H9 (cell line): ENCODE data around the gene MRM2. TPM values are rescaled to one million over a fixed set of nuclear protein-coding genes. Genes with fewer than 3 reads are reported as not detected.

Experiments
- DNase-seq: peaks from one replicate; pipeline ENCODE4 v3.0.0-alpha.2; 2017
- H2AFZ ChIP-seq: one replicate; pipeline ENCODE4 v1.6.1; 2013; ENCODE audit warnings: mild to moderate bottlenecking, low read length, control low read depth, moderate library complexity
- H2AK5ac ChIP-seq: 2 replicates; pipeline ENCODE4 v1.6.1; 2013; ENCODE audit warnings: low read length, control low read depth, mixed read lengths; ENCODE audit not compliant: insufficient read length
- H2BK120ac ChIP-seq: one replicate; pipeline ENCODE4 v1.6.1; 2013; ENCODE audit warnings: low read depth, mild to moderate bottlenecking, low read length, control low read depth, inconsistent platforms; ENCODE audit not compliant: poor library complexity, severe bottlenecking
- H2BK12ac ChIP-seq: 2 replicates; pipeline ENCODE4 v1.6.1; 2013; ENCODE audit warnings: low read length, control low read depth, mixed read lengths, low read depth; ENCODE audit not compliant: insufficient read length
- H2BK15ac ChIP-seq: 2 replicates; pipeline ENCODE4 v1.6.1; 2013; ENCODE audit warnings: low read depth, low read length, control low read depth
- H2BK20ac ChIP-seq: one replicate; pipeline ENCODE4 v1.6.1; 2013; ENCODE audit warnings: low read depth, mild to moderate bottlenecking, low read length, control low read depth, inconsistent platforms; ENCODE audit not compliant: poor library complexity, severe bottlenecking
- H2BK5ac ChIP-seq: 2 replicates; pipeline ENCODE4 v1.6.1; 2013; ENCODE audit warnings: low read length, control low read depth, mixed read lengths; ENCODE audit not compliant: insufficient read length
- H3K14ac ChIP-seq: 2 replicates; pipeline ENCODE4 v1.6.1; 2013; ENCODE audit warnings: low read length, control low read depth; ENCODE audit not compliant: insufficient read depth
- H3K18ac ChIP-seq: 2 replicates; pipeline ENCODE4 v1.6.1; 2013; ENCODE audit warnings: low read depth, mild to moderate bottlenecking, mixed read lengths, low read length, control low read depth; ENCODE audit not compliant: insufficient read length
- H3K23ac ChIP-seq: 2 replicates; pipeline ENCODE4 v1.6.1; 2013; ENCODE audit warnings: low read length, control low read depth, mixed read lengths, low read depth; ENCODE audit not compliant: insufficient read length
- H3K23me2 ChIP-seq: 2 replicates; pipeline ENCODE4 v1.6.1; 2013; ENCODE audit warnings: low read depth, mild to moderate bottlenecking, mixed read lengths, low read length, control low read depth; ENCODE audit not compliant: insufficient read length, poor library complexity, severe bottlenecking
- H3K27ac ChIP-seq: 2 replicates; pipeline ENCODE4 v1.5.1; 2013; ENCODE audit warnings: low read length, control low read depth, mixed read lengths, low read depth; ENCODE audit not compliant: insufficient read length
- H3K27me3 ChIP-seq: 2 replicates; pipeline ENCODE4 v1.6.1; 2013; ENCODE audit warnings: low read length, control low read depth, inconsistent platforms; ENCODE audit not compliant: insufficient read depth
- H3K4ac ChIP-seq: 2 replicates; pipeline ENCODE4 v1.6.1; 2013; ENCODE audit warnings: low read depth, mild to moderate bottlenecking, control low read depth, inconsistent platforms, low read length, moderate library complexity
- H3K4me1 ChIP-seq: 2 replicates; pipeline ENCODE4 v1.6.1; 2013; ENCODE audit warnings: low read length, control low read depth, inconsistent platforms; ENCODE audit not compliant: insufficient read depth
- H3K4me2 ChIP-seq: 2 replicates; pipeline ENCODE4 v1.6.1; 2013; ENCODE audit warnings: low read length, control low read depth, mixed read lengths; ENCODE audit not compliant: insufficient read length, insufficient read depth
- H3K56ac ChIP-seq: 2 replicates; pipeline ENCODE4 v1.6.1; 2013; ENCODE audit warnings: low read depth, mild to moderate bottlenecking, mixed read lengths, low read length, control low read depth; ENCODE audit not compliant: insufficient read length
- H3K79me1 ChIP-seq: 2 replicates; pipeline ENCODE4 v1.6.1; 2013; ENCODE audit warnings: low read depth, mild to moderate bottlenecking, moderate library complexity, low read length, control low read depth, inconsistent platforms; ENCODE audit not compliant: insufficient read depth, poor library complexity, severe bottlenecking
- H3K79me2 ChIP-seq: 2 replicates; pipeline ENCODE4 v1.6.1; 2013; ENCODE audit warnings: low read length, control low read depth, inconsistent platforms; ENCODE audit not compliant: insufficient read depth
- H3K9ac ChIP-seq: 2 replicates; pipeline ENCODE4 v1.6.1; 2013; ENCODE audit warnings: low read length, control low read depth, mixed read lengths; ENCODE audit not compliant: insufficient read length; ENCODE audit errors: extremely low read depth
- H3K9me3 ChIP-seq: one replicate; pipeline ENCODE4 v1.6.1; 2013; ENCODE audit warnings: low read depth, low read length, inconsistent platforms; ENCODE audit not compliant: control insufficient read depth
- H3T11ph ChIP-seq: one replicate; pipeline ENCODE4 v1.6.1; 2013; ENCODE audit warnings: mild to moderate bottlenecking, low read length, control low read depth, inconsistent platforms
- H4K20me1 ChIP-seq: one replicate; pipeline ENCODE4 v1.6.1; 2013; ENCODE audit not compliant: control insufficient read depth, insufficient read length, insufficient read depth
- H4K5ac ChIP-seq: 2 replicates; pipeline ENCODE4 v1.6.1; 2013; ENCODE audit warnings: low read depth, mild to moderate bottlenecking, mixed read lengths, low read length, control low read depth; ENCODE audit not compliant: insufficient read length
- H4K8ac ChIP-seq: replicated peaks from 2 replicates; pipeline ENCODE4 v1.6.1; 2013; ENCODE audit warnings: low read length, control low read depth, mixed read lengths, low read depth; ENCODE audit not compliant: insufficient read length
- H4K91ac ChIP-seq: 2 replicates; pipeline ENCODE4 v1.6.1; 2013; ENCODE audit warnings: low read depth, mild to moderate bottlenecking, moderate library complexity, mixed read lengths, low read length, control low read depth; ENCODE audit not compliant: insufficient read length
- H3K27ac Mint-ChIP-seq, 3 experiments: 2 replicates in 2 of 3; 3 replicates in 1 of 3; pipeline ENCODE4 v1.8.0; 2020 to 2021; ENCODE audit warnings: mixed read lengths in 3 of 3, mild to moderate bottlenecking in 1 of 3, moderate library complexity in 1 of 3
- H3K27me3 Mint-ChIP-seq: 2 replicates; pipeline ENCODE4 v1.8.0; 2021; ENCODE audit warnings: low read depth, mild to moderate bottlenecking, moderate library complexity, mixed read lengths
- H3K36me3 Mint-ChIP-seq, 3 experiments: 2 replicates in 2 of 3; 3 replicates in 1 of 3; pipeline ENCODE4 v1.8.0; 2020 to 2021; ENCODE audit warnings: low read depth in 3 of 3, mixed read lengths in 3 of 3; ENCODE audit not compliant: insufficient read depth in 1 of 3
- H3K4me1 Mint-ChIP-seq, 2 experiments: 2 replicates each; pipeline ENCODE4 v1.8.0; 2020; ENCODE audit warnings: mixed read lengths in 2 of 2
- H3K4me3 Mint-ChIP-seq, 2 experiments: 2 replicates in 1 of 2; 3 replicates in 1 of 2; pipeline ENCODE4 v1.8.0; 2020 to 2021; ENCODE audit warnings: mild to moderate bottlenecking in 2 of 2, mixed read lengths in 2 of 2, moderate library complexity in 1 of 2
- H3K9me3 Mint-ChIP-seq, 2 experiments: 2 replicates in 1 of 2; 3 replicates in 1 of 2; pipeline ENCODE4 v1.8.0; 2020; ENCODE audit warnings: mild to moderate bottlenecking in 2 of 2, mixed read lengths in 2 of 2, moderate library complexity in 1 of 2
- CTCF ChIP-seq: fragments of 200-600 bp; sonication (generic); conservative IDR thresholded peaks from 3 replicates; pipeline ENCODE4 v1.8.0; 2021; ENCODE audit warnings: antibody characterized with exemption, mild to moderate bottlenecking
- WGBS: extraction: QIAGEN DNeasy Blood & Tissue Kit; methylation state at CpG from one replicate; pipeline ENCODE4 v1.1.7; 2013; ENCODE audit warnings: missing lambda C conversion rate, low lambda C conversion rate, mixed read lengths; ENCODE audit not compliant: insufficient read length; ENCODE audit errors: extremely low coverage; 5-methylcytosine and 5-hydroxymethylcytosine counted together
- total RNA-seq: library from RNA; stranded (reverse); gene quantifications from 2 replicates; pipeline ENCODE4 v1.2.1, GENCODE V29; 2021

The MRM2 gene
- total RNA-seq, 1 experiment from 2014 or later, result 59.0 TPM

- Histone ChIP-seq H3T11ph (no peak overlapping the region), H3K4ac (no peak overlapping the region), H2AFZ (no peak overlapping the region), H4K91ac (no peak overlapping the region), H2BK120ac (no peak overlapping the region), H3K4me2 (no peak overlapping the region), H3K18ac (no peak overlapping the region), H4K5ac (no peak overlapping the region), H2BK5ac (no peak overlapping the region), H3K14ac (no peak overlapping the region), H2BK20ac (no peak overlapping the region), H3K79me2 (no peaks in the 10 kb centered on the region), H2AK5ac (no peak overlapping the region), H3K27me3 (no peaks in the 10 kb centered on the region), H3K4me1 (peaks cover 2% of the 10 kb centered on the region; the same call in 1 of the 2 replicates), H2BK15ac (no peak overlapping the region), H3K79me1 (no peaks in the 10 kb centered on the region), H4K8ac (no peak overlapping the region), H3K27ac (no peak overlapping the region), H3K23me2 (no peaks in the 10 kb centered on the region), H3K9me3 (no peaks in the 10 kb centered on the region), H3K56ac (no peak overlapping the region), H3K9ac (no peak overlapping the region), H2BK12ac (no peak overlapping the region), H4K20me1 (no peaks in the 10 kb centered on the region), H3K23ac (no peak overlapping the region)
- H3K36me3 Mint-ChIP-seq, result peaks cover 10 to 41% (median 29%) of the 10 kb centered on the region in 3 experiments
- H3K9me3 Mint-ChIP-seq, result peaks cover 2 to 5% of the 10 kb centered on the region in 2 experiments; a peak in 2 of 5 replicates
- peak overlapping the region in 2 of 3 experiments; percentile 59 to 66; a peak in 3 of 7 replicates for H3K27ac Mint-ChIP-seq
- TF ChIP-seq CTCF, result no peak
- no peak for DNase-seq
- H3K27me3 Mint-ChIP-seq, result no peaks in the 10 kb centered on the region
- peaks cover 18 to 20% of the 10 kb centered on the region in 2 experiments for H3K4me1 Mint-ChIP-seq
- WGBS, result no CpG with 5 or more reads among the region's 20 CpGs
- no peak overlapping the region for H3K4me3 Mint-ChIP-seq
These were observed 31.9 kb upstream of the MRM2 start for GRCh38 chr7:2273866-2274265.
